ENCODE data around the gene ABHD4. TPM values are rescaled to one million over a fixed set of nuclear protein-coding genes. Genes with fewer than 3 reads are reported as not detected.

The ABHD4 gene
- total and polyA plus RNA-seq, 10 of the 15 experiments (the other 5 are each of a cell fraction or from before 2014, with no cell fraction given) = 5.4 to 28.7 (median 10.8) TPM

DNA sequence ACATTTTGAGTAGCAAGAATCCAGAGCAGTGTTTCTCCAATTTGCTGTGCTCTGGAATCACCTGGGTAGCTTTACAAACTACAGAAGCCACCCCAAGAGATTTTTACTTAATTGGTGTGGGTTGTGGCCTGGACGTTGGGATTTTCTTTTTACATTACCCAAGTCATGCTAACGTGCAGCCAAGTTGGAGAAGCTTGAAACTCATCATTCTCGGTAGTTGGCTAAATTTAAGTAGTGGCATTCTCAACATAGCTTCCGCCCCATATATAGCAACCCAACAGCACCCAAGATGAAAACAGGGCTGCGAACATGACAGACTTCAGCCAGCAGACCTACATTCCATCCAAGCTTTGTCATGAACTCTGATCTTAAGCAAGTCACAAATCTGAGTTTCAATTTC, 34.1 kb upstream of the ABHD4 start (continued):
- TF ChIP-seq CEBPB (IDR thresholded peaks at IDR 0.05; ENCODE audit: borderline replicate concordance in 1 of 2, low read depth in 2 of 2, low read length in 2 of 2) (no peak), SP1 (IDR thresholded peaks at IDR 0.05; ENCODE audit: low read depth, low read length) (no peak), DPF2 (IDR thresholded peaks at IDR 0.05) (no peak), CBX5 (IDR thresholded peaks at IDR 0.05; ENCODE audit: low read depth) (no peak), WRNIP1 (IDR thresholded peaks at IDR 0.05; ENCODE audit: borderline replicate concordance, low read depth, low read length) (no peak), MLLT1 (IDR thresholded peaks at IDR 0.05) (peak; percentile 62), POU2F2 (IDR thresholded peaks at IDR 0.05; ENCODE audit: borderline replicate concordance, low read depth, low read length) (0 out of 3 replicates have a peak, but pooled peaks have one; percentile 27), SPI1 (IDR thresholded peaks at IDR 0.05; ENCODE audit: borderline replicate concordance, insufficient read depth, low read depth, low read length) (no peak), NRF1 (conservative IDR thresholded peaks at IDR 0.05; ENCODE audit: low read depth, low read length) (no peak), REST (IDR thresholded peaks at IDR 0.05; ENCODE audit: low read depth, low read length) (no peak), SIX5 (IDR thresholded peaks at IDR 0.05; ENCODE audit: low read depth, low read length, severe bottlenecking) (no peak), IKZF1 (conservative IDR thresholded peaks at IDR 0.05) (peak; percentile 63)
- TF ChIP-seq, protein P1, sequence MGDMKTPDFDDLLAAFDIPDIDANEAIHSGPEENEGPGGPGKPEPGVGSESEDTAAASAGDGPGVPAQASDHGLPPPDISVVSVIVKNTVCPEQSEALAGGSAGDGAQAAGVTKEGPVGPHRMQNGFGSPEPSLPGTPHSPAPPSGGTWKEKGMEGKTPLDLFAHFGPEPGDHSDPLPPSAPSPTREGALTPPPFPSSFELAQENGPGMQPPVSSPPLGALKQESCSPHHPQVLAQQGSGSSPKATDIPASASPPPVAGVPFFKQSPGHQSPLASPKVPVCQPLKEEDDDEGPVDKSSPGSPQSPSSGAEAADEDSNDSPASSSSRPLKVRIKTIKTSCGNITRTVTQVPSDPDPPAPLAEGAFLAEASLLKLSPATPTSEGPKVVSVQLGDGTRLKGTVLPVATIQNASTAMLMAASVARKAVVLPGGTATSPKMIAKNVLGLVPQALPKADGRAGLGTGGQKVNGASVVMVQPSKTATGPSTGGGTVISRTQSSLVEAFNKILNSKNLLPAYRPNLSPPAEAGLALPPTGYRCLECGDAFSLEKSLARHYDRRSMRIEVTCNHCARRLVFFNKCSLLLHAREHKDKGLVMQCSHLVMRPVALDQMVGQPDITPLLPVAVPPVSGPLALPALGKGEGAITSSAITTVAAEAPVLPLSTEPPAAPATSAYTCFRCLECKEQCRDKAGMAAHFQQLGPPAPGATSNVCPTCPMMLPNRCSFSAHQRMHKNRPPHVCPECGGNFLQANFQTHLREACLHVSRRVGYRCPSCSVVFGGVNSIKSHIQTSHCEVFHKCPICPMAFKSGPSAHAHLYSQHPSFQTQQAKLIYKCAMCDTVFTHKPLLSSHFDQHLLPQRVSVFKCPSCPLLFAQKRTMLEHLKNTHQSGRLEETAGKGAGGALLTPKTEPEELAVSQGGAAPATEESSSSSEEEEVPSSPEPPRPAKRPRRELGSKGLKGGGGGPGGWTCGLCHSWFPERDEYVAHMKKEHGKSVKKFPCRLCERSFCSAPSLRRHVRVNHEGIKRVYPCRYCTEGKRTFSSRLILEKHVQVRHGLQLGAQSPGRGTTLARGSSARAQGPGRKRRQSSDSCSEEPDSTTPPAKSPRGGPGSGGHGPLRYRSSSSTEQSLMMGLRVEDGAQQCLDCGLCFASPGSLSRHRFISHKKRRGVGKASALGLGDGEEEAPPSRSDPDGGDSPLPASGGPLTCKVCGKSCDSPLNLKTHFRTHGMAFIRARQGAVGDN (IDR thresholded peaks at IDR 0.05) = peak; percentile 95
- TF ChIP-seq, protein P2, sequence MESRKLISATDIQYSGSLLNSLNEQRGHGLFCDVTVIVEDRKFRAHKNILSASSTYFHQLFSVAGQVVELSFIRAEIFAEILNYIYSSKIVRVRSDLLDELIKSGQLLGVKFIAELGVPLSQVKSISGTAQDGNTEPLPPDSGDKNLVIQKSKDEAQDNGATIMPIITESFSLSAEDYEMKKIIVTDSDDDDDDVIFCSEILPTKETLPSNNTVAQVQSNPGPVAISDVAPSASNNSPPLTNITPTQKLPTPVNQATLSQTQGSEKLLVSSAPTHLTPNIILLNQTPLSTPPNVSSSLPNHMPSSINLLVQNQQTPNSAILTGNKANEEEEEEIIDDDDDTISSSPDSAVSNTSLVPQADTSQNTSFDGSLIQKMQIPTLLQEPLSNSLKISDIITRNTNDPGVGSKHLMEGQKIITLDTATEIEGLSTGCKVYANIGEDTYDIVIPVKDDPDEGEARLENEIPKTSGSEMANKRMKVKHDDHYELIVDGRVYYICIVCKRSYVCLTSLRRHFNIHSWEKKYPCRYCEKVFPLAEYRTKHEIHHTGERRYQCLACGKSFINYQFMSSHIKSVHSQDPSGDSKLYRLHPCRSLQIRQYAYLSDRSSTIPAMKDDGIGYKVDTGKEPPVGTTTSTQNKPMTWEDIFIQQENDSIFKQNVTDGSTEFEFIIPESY (IDR thresholded peaks at IDR 0.05) = no peak
- TF ChIP-seq, protein P3, sequence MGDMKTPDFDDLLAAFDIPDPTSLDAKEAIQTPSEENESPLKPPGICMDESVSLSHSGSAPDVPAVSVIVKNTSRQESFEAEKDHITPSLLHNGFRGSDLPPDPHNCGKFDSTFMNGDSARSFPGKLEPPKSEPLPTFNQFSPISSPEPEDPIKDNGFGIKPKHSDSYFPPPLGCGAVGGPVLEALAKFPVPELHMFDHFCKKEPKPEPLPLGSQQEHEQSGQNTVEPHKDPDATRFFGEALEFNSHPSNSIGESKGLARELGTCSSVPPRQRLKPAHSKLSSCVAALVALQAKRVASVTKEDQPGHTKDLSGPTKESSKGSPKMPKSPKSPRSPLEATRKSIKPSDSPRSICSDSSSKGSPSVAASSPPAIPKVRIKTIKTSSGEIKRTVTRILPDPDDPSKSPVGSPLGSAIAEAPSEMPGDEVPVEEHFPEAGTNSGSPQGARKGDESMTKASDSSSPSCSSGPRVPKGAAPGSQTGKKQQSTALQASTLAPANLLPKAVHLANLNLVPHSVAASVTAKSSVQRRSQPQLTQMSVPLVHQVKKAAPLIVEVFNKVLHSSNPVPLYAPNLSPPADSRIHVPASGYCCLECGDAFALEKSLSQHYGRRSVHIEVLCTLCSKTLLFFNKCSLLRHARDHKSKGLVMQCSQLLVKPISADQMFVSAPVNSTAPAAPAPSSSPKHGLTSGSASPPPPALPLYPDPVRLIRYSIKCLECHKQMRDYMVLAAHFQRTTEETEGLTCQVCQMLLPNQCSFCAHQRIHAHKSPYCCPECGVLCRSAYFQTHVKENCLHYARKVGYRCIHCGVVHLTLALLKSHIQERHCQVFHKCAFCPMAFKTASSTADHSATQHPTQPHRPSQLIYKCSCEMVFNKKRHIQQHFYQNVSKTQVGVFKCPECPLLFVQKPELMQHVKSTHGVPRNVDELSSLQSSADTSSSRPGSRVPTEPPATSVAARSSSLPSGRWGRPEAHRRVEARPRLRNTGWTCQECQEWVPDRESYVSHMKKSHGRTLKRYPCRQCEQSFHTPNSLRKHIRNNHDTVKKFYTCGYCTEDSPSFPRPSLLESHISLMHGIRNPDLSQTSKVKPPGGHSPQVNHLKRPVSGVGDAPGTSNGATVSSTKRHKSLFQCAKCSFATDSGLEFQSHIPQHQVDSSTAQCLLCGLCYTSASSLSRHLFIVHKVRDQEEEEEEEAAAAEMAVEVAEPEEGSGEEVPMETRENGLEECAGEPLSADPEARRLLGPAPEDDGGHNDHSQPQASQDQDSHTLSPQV (IDR thresholded peaks at IDR 0.05) = no peak
